HepG2 (cell line): ENCODE measurements around the gene PSENEN.

Source experiments
- CBX5 ChIP-seq: sonication (generic); formaldehyde crosslinking; IDR thresholded peaks from 2 replicates; pipeline ENCODE4 v1.4.0; 2020; ENCODE audit warnings: missing genetic modification reagents, borderline replicate concordance
- FOSL2 ChIP-seq: sonication (generic); formaldehyde crosslinking; IDR thresholded peaks from 2 replicates; pipeline ENCODE4 v1.4.0; 2020; ENCODE audit warnings: missing genetic modification reagents
- MXI1 ChIP-seq: IDR thresholded peaks from 3 replicates; pipeline ENCODE4 v1.6.1; 2012; ENCODE audit warnings: low read depth, low read length, inconsistent platforms, borderline replicate concordance
- NR2C2 ChIP-seq: sonication (generic); formaldehyde crosslinking; IDR thresholded peaks from 2 replicates; pipeline ENCODE4 v1.4.0; 2020; ENCODE audit warnings: missing genetic modification reagents, mild to moderate bottlenecking, moderate library complexity, borderline replicate concordance
- ZBTB8A ChIP-seq: sonication (generic); formaldehyde crosslinking; IDR thresholded peaks from 2 replicates; pipeline ENCODE4 v1.4.0; 2020; ENCODE audit warnings: mild to moderate bottlenecking, low read depth, missing genetic modification reagents, borderline replicate concordance
- ZNF30 ChIP-seq: sonication (generic); formaldehyde crosslinking; IDR thresholded peaks from 2 replicates; pipeline ENCODE4 v1.5.0; 2020; ENCODE audit warnings: mild to moderate bottlenecking, missing genetic modification reagents
- ZNF746 ChIP-seq: sonication (generic); formaldehyde crosslinking; IDR thresholded peaks from 2 replicates; pipeline ENCODE4 v1.8.0; 2022; ENCODE audit warnings: mild to moderate bottlenecking, missing genetic modification reagents
- TF ChIP-seq, protein P1 (sequence below): sonication (generic); formaldehyde crosslinking; IDR thresholded peaks from 2 replicates; pipeline ENCODE4 v1.5.0; 2020; ENCODE audit warnings: mild to moderate bottlenecking, missing genetic modification reagents, moderate library complexity
- TF ChIP-seq, protein P2 (sequence below): IDR thresholded peaks from 2 replicates; pipeline ENCODE4 v1.6.1; 2016; ENCODE audit warnings: missing genetic modification reagents, missing compliant biosample characterization

DNA sequence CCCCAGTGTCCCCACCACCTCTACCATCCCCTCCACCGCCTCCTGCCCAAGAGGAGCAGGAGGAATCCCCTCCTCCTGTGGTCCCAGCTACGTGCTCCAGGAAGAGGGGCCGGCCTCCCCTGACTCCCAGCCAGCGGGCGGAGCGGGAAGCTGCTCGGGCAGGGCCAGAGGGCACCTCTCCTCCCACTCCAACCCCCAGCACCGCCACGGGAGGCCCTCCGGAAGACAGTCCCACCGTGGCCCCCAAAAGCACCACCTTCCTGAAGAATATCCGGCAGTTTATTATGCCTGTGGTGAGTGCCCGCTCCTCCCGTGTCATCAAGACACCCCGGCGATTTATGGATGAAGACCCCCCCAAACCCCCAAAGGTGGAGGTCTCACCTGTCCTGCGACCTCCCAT lies 24.8 kb upstream of the PSENEN start:
- TF ChIP-seq CBX5 (CRISPR knock-in tag) (no peak), MXI1 (no peak), FOSL2 (CRISPR knock-in tag) (no peak), ZBTB8A (no peak), NR2C2 (CRISPR knock-in tag) (no peak), ZNF746 (CRISPR knock-in tag) (no peak), ZNF30 (CRISPR knock-in tag) (no peak)
- TF ChIP-seq, protein P1, sequence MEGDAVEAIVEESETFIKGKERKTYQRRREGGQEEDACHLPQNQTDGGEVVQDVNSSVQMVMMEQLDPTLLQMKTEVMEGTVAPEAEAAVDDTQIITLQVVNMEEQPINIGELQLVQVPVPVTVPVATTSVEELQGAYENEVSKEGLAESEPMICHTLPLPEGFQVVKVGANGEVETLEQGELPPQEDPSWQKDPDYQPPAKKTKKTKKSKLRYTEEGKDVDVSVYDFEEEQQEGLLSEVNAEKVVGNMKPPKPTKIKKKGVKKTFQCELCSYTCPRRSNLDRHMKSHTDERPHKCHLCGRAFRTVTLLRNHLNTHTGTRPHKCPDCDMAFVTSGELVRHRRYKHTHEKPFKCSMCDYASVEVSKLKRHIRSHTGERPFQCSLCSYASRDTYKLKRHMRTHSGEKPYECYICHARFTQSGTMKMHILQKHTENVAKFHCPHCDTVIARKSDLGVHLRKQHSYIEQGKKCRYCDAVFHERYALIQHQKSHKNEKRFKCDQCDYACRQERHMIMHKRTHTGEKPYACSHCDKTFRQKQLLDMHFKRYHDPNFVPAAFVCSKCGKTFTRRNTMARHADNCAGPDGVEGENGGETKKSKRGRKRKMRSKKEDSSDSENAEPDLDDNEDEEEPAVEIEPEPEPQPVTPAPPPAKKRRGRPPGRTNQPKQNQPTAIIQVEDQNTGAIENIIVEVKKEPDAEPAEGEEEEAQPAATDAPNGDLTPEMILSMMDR (CRISPR knock-in tag), result no peak
- TF ChIP-seq, protein P2, sequence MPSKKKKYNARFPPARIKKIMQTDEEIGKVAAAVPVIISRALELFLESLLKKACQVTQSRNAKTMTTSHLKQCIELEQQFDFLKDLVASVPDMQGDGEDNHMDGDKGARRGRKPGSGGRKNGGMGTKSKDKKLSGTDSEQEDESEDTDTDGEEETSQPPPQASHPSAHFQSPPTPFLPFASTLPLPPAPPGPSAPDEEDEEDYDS (CRISPR knock-in tag), result no peak
